ENCODE data around the gene CDT1.
"Not testable (repeated sequence)": the region's sequence is repeated elsewhere in the genome, so short reads cannot be mapped to it uniquely, and the experiment has no call there.

Gene CDT1

GRCh38 chr16:88816736-88817535 is 13.3 kb downstream of the CDT1 start:
- DNase-seq (ENCODE audit: low read depth in 2 of 2) = no peak

GRCh38 chr16:88817785-88818574 is 14.4 kb downstream of the CDT1 start:
- DNase-seq (ENCODE audit: low read depth in 2 of 2) = no peak

- DNase-seq (ENCODE audit: low read depth in 2 of 2) = no peak
Measured at GRCh38 chr16:88818575-88818874, 14.9 kb downstream of the CDT1 start.

- DNase-seq (ENCODE audit: low read depth in 2 of 2) = no peak
Measured at GRCh38 chr16:88819126-88819525, 15.5 kb downstream of the CDT1 start.

- no peak for DNase-seq (ENCODE audit: low read depth in 2 of 2)
Measured at GRCh38 chr16:88820385-88821025, 16.9 kb downstream of the CDT1 start.

GRCh38 chr16:88821168-88821850 is 17.7 kb downstream of the CDT1 start:
- no peak for DNase-seq (ENCODE audit: low read depth in 2 of 2)

GRCh38 chr16:88822281-88823040 is 18.9 kb downstream of the CDT1 start:
- DNase-seq (ENCODE audit: low read depth in 2 of 2) = no peak

GRCh38 chr16:88823646-88824045 is 20.1 kb downstream of the CDT1 start:
- not testable (repeated sequence) for DNase-seq (ENCODE audit: low read depth in 2 of 2)

- no peak for DNase-seq (ENCODE audit: low read depth in 2 of 2)
Measured at GRCh38 chr16:88824256-88825077, 20.9 kb downstream of the CDT1 start.

- DNase-seq (ENCODE audit: low read depth in 2 of 2) = no peak
Measured at GRCh38 chr16:88825146-88825545, 21.6 kb downstream of the CDT1 start.

GRCh38 chr16:88826070-88826840 is 22.7 kb downstream of the CDT1 start:
- no peak for DNase-seq (ENCODE audit: low read depth in 2 of 2)

GRCh38 chr16:88827727-88828126 is 24.1 kb downstream of the CDT1 start:
- no peak for DNase-seq (ENCODE audit: low read depth in 2 of 2)

GRCh38 chr16:88828711-88829110 is 25.1 kb downstream of the CDT1 start:
- DNase-seq (ENCODE audit: low read depth in 2 of 2) = no peak

- no peak for DNase-seq (ENCODE audit: low read depth in 2 of 2)
Measured at GRCh38 chr16:88830258-88830657, 26.7 kb downstream of the CDT1 start.

- no peak for DNase-seq (ENCODE audit: low read depth in 2 of 2)
Measured at GRCh38 chr16:88830783-88831182, 27.2 kb downstream of the CDT1 start.

- DNase-seq (ENCODE audit: low read depth in 2 of 2) = no peak
Measured at GRCh38 chr16:88831838-88832237, 28.2 kb downstream of the CDT1 start.

GRCh38 chr16:88833086-88833485 is 29.5 kb downstream of the CDT1 start:
- no peak for DNase-seq (ENCODE audit: low read depth in 2 of 2)

GRCh38 chr16:88834670-88835069 is 31.1 kb downstream of the CDT1 start:
- DNase-seq (ENCODE audit: low read depth in 2 of 2) = no peak

- no peak for DNase-seq (ENCODE audit: low read depth in 2 of 2)
Measured at GRCh38 chr16:88835383-88835782, 31.8 kb downstream of the CDT1 start.

- DNase-seq (ENCODE audit: low read depth in 2 of 2) = no peak
Measured at GRCh38 chr16:88835818-88836217, 32.2 kb downstream of the CDT1 start.

Measured in activated CD4-positive, alpha-beta T cell treated with anti-CD3 and anti-CD28 coated beads for 24 hours (primary cell).